ENCODE measurements around the gene SUFU.
"Not testable (repeated sequence)": the region's sequence is repeated elsewhere in the genome, so short reads cannot be mapped to it uniquely, and the experiment has no call there.

DNA sequence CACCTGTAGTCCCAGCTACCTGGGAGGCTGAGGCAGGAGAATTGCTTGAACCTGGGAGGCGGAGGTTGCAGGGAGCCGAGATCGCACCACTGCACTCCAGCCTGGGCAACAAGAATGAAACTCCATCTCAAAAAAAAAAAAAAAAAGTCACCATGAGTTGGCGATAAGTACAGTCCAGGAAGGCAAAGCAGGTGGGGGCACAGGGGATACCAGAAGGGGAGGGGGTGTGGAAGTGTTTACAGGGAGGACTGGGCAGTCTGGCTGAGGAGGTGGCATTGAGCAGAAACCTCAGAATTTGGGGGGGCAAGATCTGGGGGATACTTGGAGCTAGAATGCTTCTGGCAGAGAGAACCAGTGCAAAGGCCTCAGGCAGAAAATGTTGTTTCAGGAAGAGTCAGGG lies 163.6 kb downstream of the SUFU start:
- TF ChIP-seq, protein P1, sequence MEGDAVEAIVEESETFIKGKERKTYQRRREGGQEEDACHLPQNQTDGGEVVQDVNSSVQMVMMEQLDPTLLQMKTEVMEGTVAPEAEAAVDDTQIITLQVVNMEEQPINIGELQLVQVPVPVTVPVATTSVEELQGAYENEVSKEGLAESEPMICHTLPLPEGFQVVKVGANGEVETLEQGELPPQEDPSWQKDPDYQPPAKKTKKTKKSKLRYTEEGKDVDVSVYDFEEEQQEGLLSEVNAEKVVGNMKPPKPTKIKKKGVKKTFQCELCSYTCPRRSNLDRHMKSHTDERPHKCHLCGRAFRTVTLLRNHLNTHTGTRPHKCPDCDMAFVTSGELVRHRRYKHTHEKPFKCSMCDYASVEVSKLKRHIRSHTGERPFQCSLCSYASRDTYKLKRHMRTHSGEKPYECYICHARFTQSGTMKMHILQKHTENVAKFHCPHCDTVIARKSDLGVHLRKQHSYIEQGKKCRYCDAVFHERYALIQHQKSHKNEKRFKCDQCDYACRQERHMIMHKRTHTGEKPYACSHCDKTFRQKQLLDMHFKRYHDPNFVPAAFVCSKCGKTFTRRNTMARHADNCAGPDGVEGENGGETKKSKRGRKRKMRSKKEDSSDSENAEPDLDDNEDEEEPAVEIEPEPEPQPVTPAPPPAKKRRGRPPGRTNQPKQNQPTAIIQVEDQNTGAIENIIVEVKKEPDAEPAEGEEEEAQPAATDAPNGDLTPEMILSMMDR (IDR thresholded peaks at IDR 0.05): not testable (repeated sequence)
- TF ChIP-seq EP300, POLR2A (IDR thresholded peaks at IDR 0.05): not testable (repeated sequence)

Measured in sigmoid colon (tissue), 4 donors.